PC-9 (cell line): ENCODE measurements around the gene ANO9. TPM values are rescaled to one million over a fixed set of nuclear protein-coding genes. Genes with fewer than 3 reads are reported as not detected.
"Not testable (repeated sequence)": the region's sequence is repeated elsewhere in the genome, so short reads cannot be mapped to it uniquely, and the experiment has no call there.

Source experiments
- BruUV-seq: library from RNA; stranded (reverse); fragments of 400-500 nt; replicated peaks from 2 replicates; lab custom pipeline; 2021; lab: Mats Ljungman, UMichigan
- CTCF ChIA-PET: fragments of 300-600 bp; sonication (Branson Sonifier 250); formaldehyde crosslinking; loops from one replicate; lab custom pipeline; 2022; ENCODE audit warnings: antibody characterized with exemption; lab: Charles Lee
- POLR2A ChIA-PET: fragments of 300-600 bp; sonication (Branson Sonifier 250); formaldehyde crosslinking; loops from one replicate; lab custom pipeline; 2022; ENCODE audit warnings: antibody characterized with exemption; ENCODE audit not compliant: unreplicated experiment; lab: Charles Lee
- DNase-seq, 2 experiments: peaks; one replicate each; pipeline versions ENCODE4 v3.0.0 to v3.0.0-alpha.2; 2015 to 2022; ENCODE audit warnings: mixed read lengths in 1 of 2
- H2AFZ ChIP-seq: fragments of 200-600 bp; sonication (generic); 2 replicates; pipeline ENCODE4 v1.8.1; 2017; ENCODE audit warnings: antibody characterized with exemption
- H3F3A ChIP-seq: fragments of 200-600 bp; sonication (generic); 2 replicates; pipeline ENCODE4 v1.8.1; 2017; ENCODE audit warnings: antibody characterized with exemption, mild to moderate bottlenecking, low read depth; ENCODE audit not compliant: insufficient read depth
- H3K27ac ChIP-seq: fragments of 200-600 bp; sonication (generic); 2 replicates; pipeline ENCODE4 v1.6.1; 2016; ENCODE audit warnings: mixed run types
- H3K27me3 ChIP-seq: fragments of 200-600 bp; sonication (generic); 2 replicates; pipeline ENCODE4 v1.6.1; 2016; ENCODE audit warnings: low read depth, mixed run types; ENCODE audit not compliant: insufficient read depth
- H3K36me3 ChIP-seq: fragments of 200-600 bp; sonication (generic); 2 replicates; pipeline ENCODE4 v1.6.1; 2016; ENCODE audit warnings: low read depth, mixed run types
- H3K4me1 ChIP-seq: fragments of 200-600 bp; sonication (generic); replicated peaks from 2 replicates; pipeline ENCODE4 v1.6.1; 2016; ENCODE audit warnings: mixed run types; ENCODE audit not compliant: insufficient read depth
- H3K4me2 ChIP-seq: fragments of 200-600 bp; sonication (generic); 2 replicates; pipeline ENCODE4 v1.6.1; 2017; ENCODE audit warnings: mixed run types
- H3K4me3 ChIP-seq: fragments of 200-600 bp; sonication (generic); 2 replicates; pipeline ENCODE4 v1.6.1; 2016; ENCODE audit warnings: mixed run types
- H3K79me2 ChIP-seq: fragments of 200-600 bp; sonication (generic); 2 replicates; pipeline ENCODE4 v1.6.1; 2017; ENCODE audit warnings: low read depth, mixed run types
- H3K9me2 ChIP-seq: fragments of 200-600 bp; sonication (generic); 2 replicates; pipeline ENCODE4 v1.8.1; 2017; ENCODE audit warnings: mild to moderate bottlenecking; ENCODE audit not compliant: insufficient read depth
- H3K9me3 ChIP-seq: fragments of 200-600 bp; sonication (generic); 2 replicates; pipeline ENCODE4 v1.8.1; 2016; ENCODE audit warnings: low read depth; ENCODE audit not compliant: insufficient read depth
- H4K20me1 ChIP-seq: fragments of 200-600 bp; sonication (generic); 2 replicates; pipeline ENCODE4 v1.8.1; 2017; ENCODE audit not compliant: insufficient read depth
- CTCF ChIP-seq: fragments of 200-600 bp; sonication (generic); conservative IDR thresholded peaks from 2 replicates; pipeline ENCODE4 v1.6.1; 2017; ENCODE audit warnings: mixed run types, antibody characterized with exemption, mild to moderate bottlenecking, moderate library complexity
- EZH2 ChIP-seq: fragments of 200-600 bp; sonication (generic); IDR thresholded peaks from 2 replicates; pipeline ENCODE4 v1.8.0; 2017; ENCODE audit warnings: antibody characterized with exemption, low read depth
- intact Hi-C: fragments of 100-400 bp; cut with micrococcal nuclease; formaldehyde crosslinking; loops from one replicate; pipeline ENCODE4 v1.10.0; 2022; ENCODE audit not compliant: unreplicated experiment
- total RNA-seq: library from RNA; stranded (reverse); gene quantifications from 2 replicates; pipeline ENCODE4 v1.2.3, GENCODE V29; 2021

The ANO9 gene
- total RNA-seq, 1 experiment from 2014 or later: 18.1 TPM

- no peak for DNase-seq
- no TSS peak for BruUV-seq
- H3K79me2 ChIP-seq: no peaks in the 10 kb centered on the region
- no peaks in the 10 kb centered on the region for H3K9me3 ChIP-seq
- no peak overlapping the region for H3K27ac ChIP-seq
- H2AFZ ChIP-seq: no peak overlapping the region
- no peaks in the 10 kb centered on the region for H3K4me1 ChIP-seq
- no peak for TF ChIP-seq EZH2
- no peak for TF ChIP-seq CTCF
- no peaks in the 10 kb centered on the region for H3K36me3 ChIP-seq
- no peak overlapping the region for H3K4me3 ChIP-seq
- H3K27me3 ChIP-seq: no peaks in the 10 kb centered on the region
- H3F3A ChIP-seq: no peaks in the 10 kb centered on the region
- CTCF ChIA-PET: no interaction called here
- intact Hi-C loops: no loop called here
- no peak overlapping the region for H3K4me2 ChIP-seq
- no peaks in the 10 kb centered on the region for H3K9me2 ChIP-seq
- POLR2A ChIA-PET: no interaction called here
- no peaks in the 10 kb centered on the region for H4K20me1 ChIP-seq
Observed at GRCh38 chr11:437228-437870, 4.5 kb downstream of the ANO9 start.

- H3K79me2 ChIP-seq, H3K4me1 ChIP-seq, H3K36me3 ChIP-seq, CTCF ChIA-PET, intact Hi-C loops, H3K4me3 ChIP-seq, BruUV-seq, POLR2A ChIA-PET, H3K27ac ChIP-seq, H3K9me3 ChIP-seq, DNase-seq, H3F3A ChIP-seq, H4K20me1 ChIP-seq, H3K27me3 ChIP-seq, H2AFZ ChIP-seq, H3K9me2 ChIP-seq, H3K4me2 ChIP-seq: not testable (repeated sequence)
Observed at GRCh38 chr11:434999-435740, 6.6 kb downstream of the ANO9 start.

GRCh38 chr11:434496-434895 lies 7.3 kb downstream of the ANO9 start:
- ChIA-PET CTCF (no interaction called here), POLR2A (no interaction called here)
- Histone ChIP-seq H3K79me2 (no peaks in the 10 kb centered on the region), H3K9me2 (no peaks in the 10 kb centered on the region), H2AFZ (no peak overlapping the region), H3K4me1 (no peaks in the 10 kb centered on the region), H4K20me1 (no peaks in the 10 kb centered on the region), H3K36me3 (no peaks in the 10 kb centered on the region), H3K27me3 (no peaks in the 10 kb centered on the region), H3K4me3 (no peak overlapping the region), H3K4me2 (no peak overlapping the region), H3K27ac (no peak overlapping the region), H3F3A (no peaks in the 10 kb centered on the region), H3K9me3 (no peaks in the 10 kb centered on the region)
- TF ChIP-seq CTCF (no peak), EZH2 (no peak)
- DNase-seq: no peak
- intact Hi-C loops: no loop called here
- no TSS peak for BruUV-seq
